Activated naive CD4-positive, alpha-beta T cell treated with anti-CD3 and anti-CD28 coated beads, Interleukin-2, amount 50 U/mL, for 72 hours (primary cell): ENCODE results near the gene KRT71. TPM values are rescaled to one million over a fixed set of nuclear protein-coding genes. Genes with fewer than 3 reads are reported as not detected.
A peak's percentile ranks its signal among the peaks of the same experiment; 100 is the strongest.
"Not testable (repeated sequence)": the region's sequence is repeated elsewhere in the genome, so short reads cannot be mapped to it uniquely, and the experiment has no call there.

Experiments
- ATAC-seq, 2 donors: fragments of 150-1000 bp; cut with Tn5 transposase; 2 replicates each; pipeline ENCODE4 v1.10.0; 2021; ENCODE audit warnings: mild to moderate bottlenecking in 2 of 2, moderate library complexity in 2 of 2
- DNase-seq, 2 donors: peaks; one replicate each; pipeline ENCODE4 v3.0.0; 2021 to 2022; ENCODE audit warnings: low spot score in 2 of 2
- H3K27ac Mint-ChIP-seq, 2 donors: one replicate each; pipeline ENCODE4 v1.8.0; 2022; ENCODE audit warnings: mild to moderate bottlenecking in 2 of 2, mixed read lengths in 2 of 2
- H3K36me3 Mint-ChIP-seq, 2 donors: one replicate each; pipeline ENCODE4 v1.8.0; 2022; ENCODE audit warnings: mixed read lengths in 2 of 2
- H3K9me3 Mint-ChIP-seq, 2 donors: one replicate each; pipeline ENCODE4 v1.8.0; 2022; ENCODE audit warnings: mixed read lengths in 2 of 2
- total RNA-seq, 2 donors: library from RNA; stranded (reverse); gene quantifications; one replicate each; pipeline ENCODE4 v1.2.3, GENCODE V29; 2022

The KRT71 gene
- total RNA-seq, 2 donors from 2014 or later, result not detected

- ATAC-seq (no peak), DNase-seq (no peak)
- Mint-ChIP-seq H3K9me3 (no peaks in the 10 kb centered on the region), H3K36me3 (no peaks in the 10 kb centered on the region), H3K27ac (no peak within 1 kb of the TSS)
Observed at GRCh38 chr12:52519826-52520662, 32.9 kb downstream of the KRT71 start, which contains the start of gene KRT5. Gene KRT5, minus strand, starts transcription at chr12:52520394. Its CDS starts 98 bp downstream, at chr12:52520296.

DNA sequence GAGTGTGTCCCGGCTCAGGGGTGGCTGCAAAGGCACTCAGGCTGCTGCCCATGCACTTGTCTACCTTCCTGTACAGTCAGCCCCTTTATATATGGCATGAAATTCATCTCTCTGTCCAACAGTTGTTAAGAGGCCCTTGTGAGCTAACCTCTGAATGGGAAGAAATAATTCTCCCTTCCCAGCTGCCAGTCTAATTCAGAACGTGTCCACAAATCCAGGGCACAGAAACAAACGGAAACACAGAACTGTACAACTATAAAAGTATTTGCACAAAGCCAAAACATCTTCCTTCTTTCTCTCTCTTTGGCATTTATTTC, 33.6 kb downstream of the KRT71 start:
- no peaks in the 10 kb centered on the region for H3K9me3 Mint-ChIP-seq
- H3K27ac Mint-ChIP-seq, result no peak overlapping the region
- no peaks in the 10 kb centered on the region for H3K36me3 Mint-ChIP-seq
- ATAC-seq (no peak), DNase-seq (no peak)

GRCh38 chr12:52518574-52519386, 34.2 kb downstream of the KRT71 start:
- no peaks in the 10 kb centered on the region for H3K9me3 Mint-ChIP-seq
- ATAC-seq, result no peak

GRCh38 chr12:52517888-52518287, 35.1 kb downstream of the KRT71 start:
- no peaks in the 10 kb centered on the region for H3K9me3 Mint-ChIP-seq
- no peaks in the 10 kb centered on the region for H3K36me3 Mint-ChIP-seq
- DNase-seq (no peak), ATAC-seq (no peak)
- H3K27ac Mint-ChIP-seq, result no peak overlapping the region

More at GRCh38 chr12:52518574-52519386, 34.2 kb downstream of the KRT71 start:
- DNase-seq, result no peak
- Mint-ChIP-seq H3K27ac (no peak overlapping the region), H3K36me3 (no peaks in the 10 kb centered on the region)

DNA sequence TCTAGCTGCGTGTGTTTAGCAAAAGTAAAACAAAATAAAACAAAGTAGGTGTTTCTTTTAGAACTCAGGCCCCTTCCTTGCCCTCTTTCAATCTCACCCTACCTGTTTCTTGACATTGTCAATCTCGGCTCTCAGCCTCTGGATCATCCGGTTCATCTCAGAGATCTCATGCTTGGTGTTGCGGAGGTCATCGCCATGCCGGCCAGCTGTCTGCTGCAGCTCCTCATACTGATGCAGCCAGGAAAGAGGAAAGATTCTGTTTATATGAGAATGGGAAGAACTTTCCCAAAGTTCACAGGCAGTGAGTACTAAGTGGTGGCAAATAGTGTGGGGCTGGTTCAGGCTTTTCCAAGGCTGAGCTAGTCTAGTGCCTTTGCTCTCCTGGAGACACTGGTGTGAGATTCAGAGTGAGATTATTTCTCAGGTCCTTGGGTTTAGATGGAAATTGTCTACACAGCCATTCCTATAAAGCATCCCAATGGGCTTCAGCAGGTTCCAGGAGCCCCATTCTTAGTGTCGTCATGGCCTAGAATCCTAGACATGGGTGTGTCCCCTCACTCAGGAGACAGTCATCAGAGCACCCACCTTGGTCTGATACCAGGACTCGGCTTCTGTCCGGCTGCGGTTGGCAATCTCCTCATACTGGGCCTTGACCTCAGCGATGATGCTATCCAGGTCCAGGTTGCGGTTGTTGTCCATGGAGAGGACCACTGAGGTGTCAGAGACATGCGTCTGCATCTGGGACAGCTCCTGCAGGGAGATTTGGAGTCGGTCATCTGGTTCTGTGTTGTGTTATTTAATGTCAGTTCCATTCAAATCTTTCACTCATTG, 35.7 kb downstream of the KRT71 start:
- H3K27ac Mint-ChIP-seq, result no peak overlapping the region
- DNase-seq (no peak), ATAC-seq (no peak)
- no peaks in the 10 kb centered on the region for H3K36me3 Mint-ChIP-seq
- no peaks in the 10 kb centered on the region for H3K9me3 Mint-ChIP-seq

GRCh38 chr12:52515927-52516831, 36.8 kb downstream of the KRT71 start:
- peak in 1 of 2 donors; percentile 34 for ATAC-seq
- DNase-seq, result no peak
- H3K36me3 Mint-ChIP-seq, result peaks cover 0 to 6% of the 10 kb centered on the region in 2 donors
- peak overlapping the region in 1 of 2 donors; percentile 56 for H3K27ac Mint-ChIP-seq
- H3K9me3 Mint-ChIP-seq, result peaks cover 0 to 3% of the 10 kb centered on the region in 2 donors

- Mint-ChIP-seq H3K27ac (no peak overlapping the region), H3K9me3 (peaks cover 0 to 5% of the 10 kb centered on the region in 2 donors), H3K36me3 (peaks cover 0 to 6% of the 10 kb centered on the region in 2 donors)
- no peak for DNase-seq
- ATAC-seq, result no peak
Observed at GRCh38 chr12:52515319-52515646, 37.7 kb downstream of the KRT71 start.

GRCh38 chr12:52514471-52515318, 38.2 kb downstream of the KRT71 start:
- Mint-ChIP-seq H3K36me3 (peaks cover 0 to 6% of the 10 kb centered on the region in 2 donors), H3K9me3 (peaks cover 0 to 5% of the 10 kb centered on the region in 2 donors), H3K27ac (no peak overlapping the region)
- ATAC-seq (no peak), DNase-seq (no peak)

DNA sequence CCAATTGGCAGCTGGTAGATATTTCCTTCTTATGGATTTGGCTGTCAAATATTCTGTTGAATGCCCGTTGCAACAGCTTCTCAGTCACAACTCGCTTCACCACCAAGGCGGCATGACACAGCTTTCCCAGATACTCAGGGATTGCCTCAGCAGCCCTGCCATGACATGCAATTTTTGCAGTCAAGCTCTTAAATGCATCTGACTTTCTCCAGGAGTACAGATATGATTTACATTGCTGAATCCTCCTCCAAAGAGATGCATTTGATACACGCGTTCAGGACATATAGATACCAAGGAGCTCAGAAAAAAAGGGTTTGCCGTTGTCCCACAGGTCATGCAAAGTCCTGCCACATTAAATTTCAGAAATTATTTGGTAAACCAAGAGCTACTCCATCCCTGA, 39.2 kb downstream of the KRT71 start:
- Mint-ChIP-seq H3K27ac (no peak overlapping the region), H3K9me3 (peaks cover 0 to 5% of the 10 kb centered on the region in 2 donors), H3K36me3 (peaks cover 0 to 6% of the 10 kb centered on the region in 2 donors)
- no peak for ATAC-seq
- DNase-seq, result no peak

DNA sequence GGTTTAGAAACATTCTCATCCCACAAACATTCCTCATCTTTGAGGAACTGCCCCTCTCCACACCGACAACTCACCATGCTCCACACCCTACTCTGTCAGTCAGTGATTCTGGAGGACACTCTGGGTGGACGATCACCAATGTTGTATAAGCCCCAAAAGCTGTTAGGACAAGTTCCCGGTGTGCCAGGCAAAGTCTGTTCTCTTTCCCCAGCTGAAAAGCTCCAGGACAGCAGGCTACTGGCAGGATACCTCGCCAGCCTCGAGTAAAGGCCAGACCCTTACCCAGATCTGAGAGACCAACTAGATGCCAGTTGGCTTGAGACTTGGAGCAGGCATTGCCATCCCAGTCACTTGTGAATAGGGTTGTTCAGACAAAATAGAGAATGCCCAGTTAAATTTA, 44.7 kb downstream of the KRT71 start:
- DNase-seq, result no peak
- peaks cover 0 to 5% of the 10 kb centered on the region in 2 donors for H3K9me3 Mint-ChIP-seq
- H3K36me3 Mint-ChIP-seq, result peaks cover 0 to 6% of the 10 kb centered on the region in 2 donors
- ATAC-seq, result no peak
- H3K27ac Mint-ChIP-seq, result no peak overlapping the region

DNA sequence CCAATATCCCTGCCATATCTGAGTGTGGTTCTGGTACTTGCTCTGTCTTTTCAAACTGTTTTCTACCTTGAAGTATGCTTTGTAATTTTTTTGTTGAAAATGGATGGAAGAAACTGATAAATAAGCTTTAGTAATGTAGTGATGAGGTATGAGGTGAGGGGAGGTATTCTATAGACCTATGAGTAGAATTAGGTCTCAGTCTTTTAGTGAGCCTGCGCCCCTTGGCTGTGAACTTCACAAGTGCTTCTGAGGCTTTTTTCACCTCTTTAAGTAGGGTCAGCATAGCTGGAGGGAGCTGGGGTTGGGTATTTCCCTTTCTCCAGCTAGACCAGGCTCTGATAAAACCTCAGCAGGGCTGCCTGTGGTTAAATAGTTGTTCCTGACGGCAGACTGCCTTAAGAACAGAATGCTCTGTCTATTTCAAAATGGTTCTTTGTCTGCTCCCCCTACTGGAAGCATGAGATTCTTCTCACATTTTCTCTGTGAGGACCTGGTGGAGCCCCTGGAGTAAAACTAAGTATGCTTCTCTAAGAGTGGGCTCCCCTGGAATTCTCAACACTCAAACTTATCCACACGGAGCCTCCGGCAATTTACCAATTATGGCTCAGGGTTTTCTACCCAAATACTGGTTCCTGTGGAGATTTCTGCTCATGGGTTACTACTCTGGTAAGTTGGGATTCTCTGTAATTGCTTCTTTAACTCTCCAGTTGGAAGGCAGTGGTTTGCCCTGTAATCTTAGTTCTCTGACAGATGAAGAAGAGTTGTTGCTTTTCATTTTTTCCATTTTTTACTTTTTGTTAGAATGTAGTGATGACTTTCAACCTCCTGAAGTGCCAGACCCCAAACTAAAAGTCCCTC, 45.9 kb downstream of the KRT71 start:
- ATAC-seq, result no peak
- Mint-ChIP-seq H3K27ac (no peak overlapping the region), H3K36me3 (peaks cover 0 to 6% of the 10 kb centered on the region in 2 donors), H3K9me3 (peaks cover 0 to 5% of the 10 kb centered on the region in 2 donors)
- no peak for DNase-seq

GRCh38 chr12:52502877-52503276, 50.1 kb downstream of the KRT71 start:
- no peaks in the 10 kb centered on the region for H3K9me3 Mint-ChIP-seq
- DNase-seq (no peak), ATAC-seq (no peak)
- H3K27ac Mint-ChIP-seq, result no peak overlapping the region
- H3K36me3 Mint-ChIP-seq, result no peaks in the 10 kb centered on the region

- ATAC-seq (no peak), DNase-seq (no peak)
- no peaks in the 10 kb centered on the region for H3K9me3 Mint-ChIP-seq
- no peak overlapping the region for H3K27ac Mint-ChIP-seq
- H3K36me3 Mint-ChIP-seq, result no peaks in the 10 kb centered on the region
Observed at GRCh38 chr12:52501490-52501889, 51.5 kb downstream of the KRT71 start.

GRCh38 chr12:52500574-52500973, 52.4 kb downstream of the KRT71 start:
- not testable (repeated sequence) for ATAC-seq, DNase-seq, H3K9me3 Mint-ChIP-seq, H3K27ac Mint-ChIP-seq, H3K36me3 Mint-ChIP-seq
